Epidermal melanocyte (primary cell): ENCODE data around the gene DOHH.
"Not testable (repeated sequence)": the region's sequence is repeated elsewhere in the genome, so short reads cannot be mapped to it uniquely, and the experiment has no call there.

Experiments
- DNase-seq: peaks from one replicate; pipeline ENCODE4 v3.0.0; 2011; ENCODE audit warnings: low spot score; ENCODE audit not compliant: insufficient read length

The DOHH gene

DNA sequence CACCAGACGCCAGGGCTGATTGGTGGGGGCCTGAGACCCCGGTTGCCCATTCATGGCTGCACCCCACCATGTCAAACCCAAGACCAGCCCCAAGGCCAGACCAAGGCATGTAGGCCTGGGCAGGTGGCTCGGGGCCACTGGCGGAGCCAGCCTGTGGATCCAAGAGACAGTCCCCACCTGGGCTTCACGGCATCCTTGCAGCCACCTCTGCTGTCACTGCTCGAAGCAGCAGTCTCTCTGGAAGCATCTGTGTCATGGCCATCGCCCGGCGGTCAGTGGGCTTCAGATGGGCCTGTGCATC lies 34.7 kb upstream of the DOHH start:
- DNase-seq: no peak

DNA sequence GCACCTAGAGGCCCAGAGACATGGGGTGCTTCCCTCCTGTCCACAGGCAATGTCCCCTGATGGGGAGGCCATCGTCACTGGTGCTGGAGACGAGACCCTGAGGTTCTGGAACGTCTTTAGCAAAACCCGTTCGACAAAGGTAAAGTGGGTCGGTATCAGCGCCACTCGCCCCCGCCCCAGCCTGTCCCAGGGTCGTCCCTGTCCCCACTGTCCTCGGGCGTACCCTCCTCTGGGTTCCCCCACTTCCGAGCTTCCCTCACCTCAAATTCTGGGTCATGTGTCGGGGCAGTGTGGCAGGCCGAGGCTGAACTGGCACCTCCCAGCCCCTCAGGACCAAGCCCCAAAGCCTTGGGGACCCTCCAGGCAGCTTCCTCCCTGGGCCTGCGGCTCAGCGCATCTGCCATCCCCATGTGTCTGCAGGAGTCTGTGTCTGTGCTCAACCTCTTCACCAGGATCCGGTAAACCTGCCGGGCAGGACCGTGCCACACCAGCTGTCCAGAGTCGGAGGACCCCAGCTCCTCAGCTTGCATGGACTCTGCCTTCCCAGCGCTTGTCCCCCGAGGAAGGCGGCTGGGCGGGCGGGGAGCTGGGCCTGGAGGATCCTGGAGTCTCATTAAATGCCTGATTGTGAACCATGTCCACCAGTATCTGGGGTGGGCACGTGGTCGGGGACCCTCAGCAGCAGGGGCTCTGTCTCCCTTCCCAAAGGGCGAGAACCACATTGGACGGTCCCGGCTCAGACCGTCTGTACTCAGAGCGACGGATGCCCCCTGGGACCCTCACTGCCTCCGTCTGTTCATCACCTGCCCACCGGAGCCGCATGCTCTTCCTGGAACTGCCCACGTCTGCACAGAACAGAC lies 34.1 kb upstream of the DOHH start:
- DNase-seq: no peak

DNA sequence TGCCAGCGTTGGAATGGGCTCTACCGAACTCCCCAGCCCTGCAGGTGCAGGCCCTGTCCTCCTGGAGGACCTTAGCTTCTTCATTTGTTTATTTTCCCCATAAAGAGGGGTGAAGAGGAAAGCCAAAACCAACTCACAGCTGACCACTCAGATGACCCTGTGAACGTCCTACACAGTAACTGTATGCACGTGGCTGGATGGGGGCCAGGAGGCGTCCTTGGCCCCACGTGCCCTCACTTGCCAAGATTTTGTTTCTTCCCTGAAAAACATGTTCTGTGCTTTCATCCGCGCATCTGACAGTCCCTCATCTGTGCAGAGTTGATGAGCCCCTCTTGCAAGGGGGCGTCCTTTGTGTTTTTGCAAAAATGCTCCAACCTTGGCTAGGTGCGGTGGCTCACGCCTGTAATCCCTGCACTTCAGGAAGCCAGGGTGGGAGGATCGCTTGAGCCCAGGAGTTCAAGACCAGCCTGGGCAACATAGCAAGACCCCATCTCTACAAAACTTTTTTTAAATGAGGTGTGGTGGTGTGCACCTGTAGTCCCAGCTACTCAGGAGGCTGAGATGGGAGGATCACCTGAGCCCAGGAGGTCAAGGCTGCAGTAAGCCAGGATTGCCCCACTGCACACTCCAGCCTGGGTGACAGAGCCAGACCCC lies 33.2 kb upstream of the DOHH start:
- DNase-seq: no peak

DNA sequence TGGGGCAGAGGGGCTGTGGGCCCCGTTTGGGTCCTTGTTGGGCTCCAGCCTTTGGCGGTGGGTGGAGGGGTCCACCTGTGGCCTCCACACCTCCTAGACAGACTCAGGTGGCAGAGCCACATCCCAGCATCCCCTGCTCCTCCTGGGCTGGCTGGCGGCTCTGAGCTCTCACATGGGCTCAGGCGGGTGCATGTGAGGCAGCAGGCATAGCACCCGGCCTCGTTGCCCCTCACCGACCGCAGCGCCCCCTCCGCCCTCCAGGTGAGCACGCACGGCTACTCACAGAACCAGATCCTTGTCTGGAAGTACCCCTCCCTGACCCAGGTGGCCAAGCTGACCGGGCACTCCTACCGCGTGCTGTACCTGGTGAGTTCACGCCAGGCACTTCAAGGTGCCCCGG lies 32.6 kb upstream of the DOHH start:
- DNase-seq: no peak

DNA sequence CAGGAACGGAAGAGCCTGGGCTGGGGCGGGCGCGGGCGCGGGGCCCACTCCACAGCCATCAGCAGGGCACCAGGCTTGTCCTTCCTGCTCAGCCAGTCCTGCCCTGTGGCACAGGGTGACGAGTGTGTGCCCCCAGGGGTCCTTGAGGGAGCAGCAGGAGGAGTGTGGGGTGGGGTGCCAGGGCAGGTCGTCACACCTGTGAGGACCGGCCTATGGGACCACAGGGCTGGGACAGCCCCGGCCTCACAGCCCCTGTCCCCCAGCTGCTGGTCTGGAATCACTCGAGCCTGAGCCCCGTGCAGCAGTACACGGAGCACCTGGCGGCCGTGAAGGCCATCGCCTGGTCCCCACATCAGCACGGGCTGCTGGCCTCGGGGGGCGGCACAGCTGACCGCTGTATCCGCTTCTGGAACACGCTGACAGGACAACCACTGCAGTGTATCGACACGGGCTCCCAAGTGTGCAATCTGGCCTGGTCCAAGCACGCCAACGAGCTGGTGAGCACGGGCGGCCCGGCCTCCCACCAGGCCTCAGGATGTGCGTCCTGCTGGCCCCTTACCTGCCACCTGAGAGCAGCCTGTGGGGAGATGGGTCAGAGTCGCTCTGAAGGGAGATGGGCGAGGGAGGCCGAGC lies 31.8 kb upstream of the DOHH start:
- no peak for DNase-seq

DNA sequence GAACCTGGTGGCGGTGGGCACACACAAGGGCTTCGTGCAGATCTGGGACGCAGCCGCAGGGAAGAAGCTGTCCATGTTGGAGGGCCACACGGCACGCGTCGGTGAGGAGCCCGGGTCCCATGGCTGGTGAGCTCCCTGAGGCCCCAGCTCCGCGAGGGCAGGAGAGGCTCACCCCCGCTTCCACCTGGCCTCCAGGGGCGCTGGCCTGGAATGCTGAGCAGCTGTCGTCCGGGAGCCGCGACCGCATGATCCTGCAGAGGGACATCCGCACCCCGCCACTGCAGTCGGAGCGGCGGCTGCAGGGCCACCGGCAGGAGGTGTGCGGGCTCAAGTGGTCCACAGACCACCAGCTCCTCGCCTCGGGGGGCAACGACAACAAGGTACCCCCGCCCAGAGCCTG lies 31.2 kb upstream of the DOHH start:
- no peak for DNase-seq

DNA sequence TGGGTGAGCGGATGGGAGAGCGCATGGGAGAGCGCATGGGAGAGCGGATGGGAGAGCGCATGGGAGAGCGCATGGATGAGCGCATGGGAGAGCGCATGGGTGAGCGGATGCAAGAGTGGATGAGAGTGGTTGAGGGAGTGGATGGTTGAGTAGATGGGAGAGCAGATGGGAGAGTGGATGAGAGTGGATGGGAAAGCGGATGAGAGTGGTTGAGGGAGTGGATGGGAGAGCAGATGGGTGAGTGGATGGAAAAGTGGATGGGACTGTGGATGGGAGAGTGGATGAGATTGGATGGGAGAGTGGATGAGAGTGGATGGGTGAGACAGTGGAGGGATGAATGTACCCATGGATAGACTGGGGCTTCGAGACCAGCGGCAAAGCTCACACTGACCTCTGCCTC lies 29.9 kb upstream of the DOHH start:
- no peak for DNase-seq

DNA sequence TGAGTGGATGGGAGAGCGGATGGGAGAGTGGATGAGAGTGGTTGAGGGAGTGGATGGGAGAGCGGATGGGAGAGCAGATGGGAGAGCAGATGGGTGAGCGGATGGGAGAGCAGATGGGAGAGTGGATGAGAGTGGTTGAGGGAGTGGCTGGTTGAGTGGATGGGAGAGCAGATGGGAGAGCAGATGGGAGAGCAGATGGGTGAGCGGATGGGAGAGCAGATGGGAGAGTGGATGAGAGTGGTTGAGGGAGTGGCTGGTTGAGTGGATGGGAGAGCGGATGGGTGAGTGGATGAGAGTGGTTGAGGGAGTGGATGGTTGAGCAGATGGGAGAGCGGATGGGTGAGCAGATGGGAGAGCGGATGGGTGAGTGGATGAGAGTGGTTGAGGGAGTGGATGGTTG lies 28.8 kb upstream of the DOHH start:
- DNase-seq: not testable (repeated sequence)

DNA sequence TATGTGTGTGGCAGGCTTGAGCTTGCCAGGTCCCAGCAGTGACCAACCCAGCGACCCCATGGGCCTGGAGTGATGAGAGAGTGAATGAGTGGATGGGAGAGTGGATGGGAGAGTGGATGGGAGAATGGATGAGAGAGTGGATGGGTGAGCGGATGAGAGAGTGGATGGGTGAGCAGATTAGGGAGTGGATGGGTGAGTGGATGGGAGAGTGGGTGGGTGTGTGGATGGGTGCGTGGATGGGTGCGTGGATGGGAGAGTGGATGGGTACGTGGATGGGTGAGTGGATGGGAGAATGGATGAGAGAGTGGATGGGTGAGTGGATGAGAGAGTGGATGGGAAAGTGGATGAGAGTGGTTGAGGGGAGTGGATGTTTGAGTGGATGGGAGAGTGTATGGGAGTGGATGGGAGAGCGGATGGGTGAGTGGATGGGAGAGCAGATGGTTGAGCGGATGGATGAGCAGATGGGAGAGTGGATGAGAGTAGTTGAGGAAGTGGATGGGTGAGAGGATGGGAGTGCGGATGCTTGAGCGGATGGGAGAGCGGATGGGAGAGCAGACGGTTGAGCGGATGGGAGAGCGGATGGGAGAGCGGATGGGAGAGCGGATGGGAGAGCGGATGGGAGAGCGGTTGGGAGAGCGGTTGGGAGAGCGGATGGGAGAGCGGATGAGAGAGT lies 28.2 kb upstream of the DOHH start:
- no peak for DNase-seq

DNA sequence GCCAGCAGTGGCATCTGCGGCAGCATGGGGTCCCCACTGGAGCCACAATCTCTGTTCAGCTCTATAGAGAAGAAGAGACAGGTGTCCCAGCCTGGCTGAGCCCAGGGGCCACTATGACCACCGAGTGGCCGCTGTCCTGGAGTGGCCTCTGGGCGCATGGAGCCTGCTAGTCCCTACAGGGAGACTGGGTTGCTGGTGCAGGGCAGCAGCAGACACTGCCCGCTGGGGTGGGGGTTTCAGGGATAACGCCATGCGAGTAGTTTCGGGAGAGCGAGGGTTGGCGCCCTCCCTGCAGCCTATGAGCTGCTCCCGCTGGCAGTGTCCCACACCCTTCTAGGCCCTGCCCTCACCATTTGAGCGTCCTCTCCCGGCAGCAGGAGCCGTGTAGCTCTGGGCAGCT lies 27.6 kb upstream of the DOHH start:
- DNase-seq: no peak

DNA sequence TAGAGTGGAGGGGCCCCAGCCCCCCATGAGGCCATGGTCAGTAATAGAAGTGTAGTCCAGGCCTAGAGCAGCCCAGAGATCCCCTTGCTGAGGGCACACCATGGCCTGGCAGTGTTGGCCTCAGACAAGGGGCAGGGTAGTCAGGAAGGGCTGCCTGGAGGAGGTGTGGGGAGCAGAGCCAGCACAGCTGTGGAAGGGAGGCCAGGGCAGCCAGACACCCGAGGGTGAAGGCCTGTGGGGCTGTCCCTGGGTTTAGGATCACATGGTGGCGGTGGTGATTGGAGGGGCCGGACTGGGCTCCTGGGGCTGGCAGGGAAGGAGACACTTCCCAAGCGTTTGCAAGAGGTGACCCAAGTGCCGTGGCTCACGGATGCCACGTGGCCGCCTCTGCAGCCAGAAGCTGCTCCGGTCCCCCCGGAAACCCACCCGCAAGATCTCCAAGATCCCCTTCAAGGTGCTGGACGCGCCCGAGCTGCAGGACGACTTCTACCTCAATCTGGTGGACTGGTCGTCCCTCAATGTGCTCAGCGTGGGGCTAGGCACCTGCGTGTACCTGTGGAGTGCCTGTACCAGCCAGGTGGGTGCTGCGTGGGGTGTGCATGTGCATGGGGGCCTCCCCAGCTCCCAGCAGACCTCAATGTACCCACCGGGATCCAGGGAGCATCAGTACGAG lies 26.9 kb upstream of the DOHH start:
- DNase-seq: no peak

DNA sequence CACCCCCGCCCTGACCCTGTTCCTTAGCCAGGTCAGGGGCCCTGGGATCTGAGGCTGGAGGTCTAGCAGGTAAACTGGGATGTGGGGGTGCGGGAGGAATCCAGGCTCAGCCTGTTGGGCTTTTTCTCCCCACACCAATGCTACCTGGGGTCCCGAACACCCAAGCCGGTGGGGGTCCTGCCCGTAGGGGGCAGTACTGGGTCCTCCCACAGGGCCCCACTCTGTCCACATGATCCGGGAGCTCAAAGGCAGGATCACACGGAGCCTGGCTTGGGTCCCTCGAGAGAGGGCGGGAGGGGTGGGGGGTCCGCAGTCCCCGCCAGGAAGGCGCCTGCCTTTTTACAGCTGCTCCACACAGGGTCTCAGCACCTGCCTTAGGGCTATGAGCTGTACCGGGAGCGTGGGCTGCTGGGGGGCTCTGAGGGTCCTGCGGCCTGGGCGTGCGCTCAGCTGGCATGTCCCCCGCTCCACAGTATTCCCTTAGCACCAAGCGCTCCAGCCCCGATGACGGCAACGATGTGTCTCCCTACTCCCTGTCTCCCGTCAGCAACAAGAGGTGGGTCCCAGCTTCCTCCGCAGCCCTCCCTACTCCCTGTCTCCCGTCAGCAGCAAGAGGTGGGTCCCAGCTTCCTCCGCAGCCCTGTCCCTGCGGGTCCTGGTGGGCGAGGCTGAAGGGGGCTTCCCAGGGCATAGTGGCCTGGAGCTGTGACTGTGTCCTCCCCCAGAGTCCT lies 26.2 kb upstream of the DOHH start:
- no peak for DNase-seq

DNA sequence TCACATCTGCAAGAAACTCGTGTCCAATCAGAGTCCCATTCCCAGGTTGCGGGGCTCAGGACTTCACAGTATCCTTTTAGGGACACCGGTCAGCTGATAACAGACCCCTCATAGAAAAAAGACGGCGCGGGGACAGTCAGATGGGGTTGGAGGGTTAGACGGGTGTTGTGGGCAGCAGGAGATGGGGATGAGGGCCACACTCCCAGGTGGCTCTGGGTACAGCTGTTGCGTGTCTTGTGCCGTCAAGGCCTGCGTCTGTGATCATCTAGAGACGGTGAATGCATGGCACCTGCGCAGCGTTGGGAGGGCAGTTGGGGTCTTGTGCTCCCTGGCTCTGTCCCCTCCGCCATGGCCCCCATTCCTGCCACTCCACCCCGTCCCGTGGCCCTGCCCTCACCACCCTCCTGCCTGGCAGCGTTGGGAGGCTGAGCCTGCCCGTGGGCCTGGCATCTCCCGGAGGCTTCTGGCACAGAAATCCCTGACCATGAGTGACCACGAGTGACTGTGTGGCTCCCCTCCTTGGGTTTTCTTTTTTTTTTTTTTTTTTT lies 24.5 kb upstream of the DOHH start:
- DNase-seq: no peak

DNA sequence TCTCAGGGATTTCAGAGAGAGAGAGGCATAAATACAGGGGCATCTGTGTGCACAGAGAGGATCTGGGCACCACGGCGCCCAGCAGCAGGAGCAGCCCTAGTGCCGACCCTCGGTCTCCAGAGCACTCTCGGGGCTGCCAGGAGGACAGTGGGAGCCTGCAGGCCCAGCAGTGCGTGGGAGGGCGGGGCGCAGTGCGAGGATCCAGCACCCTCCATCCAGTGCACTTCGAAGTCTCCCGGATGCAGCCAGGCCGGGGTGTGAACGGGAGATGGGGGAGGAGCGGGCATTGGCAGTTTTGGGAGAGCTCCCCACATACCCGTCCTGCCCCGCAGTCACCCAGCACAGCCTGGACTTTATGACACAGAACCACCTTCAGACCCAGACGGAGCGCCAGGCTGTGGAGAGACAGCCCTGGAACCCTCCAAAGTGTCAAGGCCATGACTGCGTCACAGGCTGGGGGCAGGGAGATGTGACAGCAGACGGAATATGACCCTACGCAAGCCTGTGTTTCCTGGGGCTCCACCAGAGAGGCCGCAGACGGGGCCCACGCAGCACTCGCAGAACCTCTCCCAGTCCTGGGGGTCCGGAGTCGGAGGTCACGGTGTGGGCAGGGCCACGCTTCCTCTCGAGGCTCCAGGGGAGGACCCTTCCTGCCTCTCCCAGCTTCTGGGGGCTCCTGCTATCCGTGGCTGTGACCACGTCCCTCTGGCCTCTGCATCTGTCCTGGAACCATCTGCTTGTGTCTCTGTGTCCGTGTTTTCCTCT lies 23.8 kb upstream of the DOHH start:
- DNase-seq: no peak

DNA sequence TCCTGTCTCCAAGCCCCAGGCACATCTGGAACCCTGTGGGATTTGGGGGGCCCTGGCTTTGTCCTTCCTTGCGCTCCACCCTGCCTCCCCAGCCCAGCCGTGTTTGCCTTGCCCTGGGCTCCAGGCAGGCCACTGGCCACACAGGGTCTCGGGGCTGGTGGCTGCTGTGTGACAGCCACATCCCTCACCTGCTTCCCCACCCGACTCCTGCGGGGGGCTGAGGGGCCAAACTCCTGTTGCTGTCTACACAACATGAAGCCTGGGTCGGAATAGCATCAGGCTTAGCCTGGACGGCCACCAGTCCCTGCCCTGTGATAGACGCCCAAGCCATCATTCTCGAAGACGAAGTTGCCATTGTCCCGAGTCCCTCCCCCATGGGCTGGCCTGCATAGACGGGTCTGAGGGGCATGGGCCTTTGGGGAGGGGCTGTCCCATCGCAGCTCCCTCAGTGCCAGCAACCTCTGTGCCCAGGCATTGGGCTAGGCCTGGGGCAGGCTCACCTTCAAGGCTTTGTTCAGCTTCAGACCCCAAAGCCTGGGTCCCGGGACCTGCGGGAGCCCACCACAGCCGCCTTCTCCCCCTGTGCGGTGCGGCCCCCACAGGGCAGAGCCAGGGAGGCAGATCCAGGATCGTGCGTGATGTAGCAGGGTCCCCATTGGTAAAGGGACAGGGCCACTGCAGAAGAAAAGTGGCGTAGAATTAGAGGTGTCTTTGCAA lies 23.0 kb upstream of the DOHH start:
- DNase-seq: no peak

DNA sequence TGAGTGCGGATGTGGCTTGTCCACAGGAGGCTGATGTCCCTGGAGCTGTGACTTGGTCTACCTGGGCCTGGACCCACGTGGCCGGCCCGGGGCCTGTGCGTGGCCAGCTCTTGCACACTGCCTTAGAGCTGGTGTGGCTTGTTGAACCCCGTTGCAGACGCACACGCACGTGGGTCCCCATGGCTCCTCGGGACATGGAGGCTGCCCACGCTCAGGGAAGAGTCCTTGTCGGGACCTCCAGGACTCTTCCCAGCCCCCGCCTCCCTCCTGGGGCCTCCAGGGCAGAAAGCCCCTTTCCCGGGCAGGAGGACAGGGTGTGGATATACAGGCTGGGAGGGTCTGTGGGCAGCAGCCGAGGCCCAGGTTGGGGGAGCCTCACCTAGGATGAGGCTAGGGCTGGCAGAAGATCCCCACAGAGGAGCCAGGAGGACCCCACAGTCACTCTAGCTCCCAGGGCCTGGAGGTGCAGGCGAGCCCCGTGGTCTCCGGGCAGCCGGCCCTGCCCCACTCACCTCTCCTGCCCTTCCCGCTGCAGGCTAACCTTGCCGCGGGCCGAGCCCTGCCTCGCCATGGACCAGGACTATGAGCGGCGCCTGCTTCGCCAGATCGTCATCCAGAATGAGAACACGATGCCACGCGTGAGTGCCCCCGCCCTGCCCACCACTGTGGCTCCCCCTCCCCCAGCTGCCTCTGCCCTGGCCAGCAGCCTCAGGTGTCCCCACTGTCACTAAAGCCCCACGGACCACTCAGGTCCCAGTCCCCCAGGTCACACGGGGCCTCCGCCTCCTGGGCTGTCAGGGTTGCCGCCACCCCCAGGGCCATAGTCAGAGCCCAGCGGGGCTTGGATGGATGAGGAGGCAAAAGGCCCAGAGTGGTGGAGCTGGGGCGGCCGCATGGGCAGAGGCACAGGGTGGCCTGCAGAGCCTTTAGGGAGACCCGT lies 22.2 kb upstream of the DOHH start:
- DNase-seq: no peak

DNA sequence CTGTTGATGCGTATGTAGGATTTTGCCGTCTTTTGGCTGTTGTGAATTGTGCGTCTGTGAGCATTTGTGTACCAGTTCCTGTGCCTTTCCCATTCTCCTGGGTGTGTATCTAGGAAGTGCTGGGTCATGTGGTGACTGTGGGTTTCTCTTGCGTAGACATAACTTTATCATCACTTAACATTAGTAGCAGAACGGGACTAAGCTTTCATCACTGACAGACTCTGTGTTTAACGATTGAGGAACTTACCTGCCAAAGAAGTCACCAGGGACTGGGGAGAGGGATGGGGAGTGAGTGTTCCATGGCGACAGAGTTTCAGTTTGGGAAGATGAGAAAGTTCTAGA lies 20.6 kb upstream of the DOHH start:
- no peak for DNase-seq
